Chondrocyte (in vitro differentiated cells): ENCODE data around the gene PCBD1. TPM values are rescaled to one million over a fixed set of nuclear protein-coding genes. Genes with fewer than 3 reads are reported as not detected.

Experiments
- DNase-seq: peaks from one replicate; pipeline ENCODE4 v3.0.0; 2021; ENCODE audit warnings: mixed read lengths, low spot score
- H3K27ac Mint-ChIP-seq: one replicate; pipeline ENCODE4 v1.8.0; 2021; ENCODE audit warnings: mild to moderate bottlenecking, moderate library complexity, mixed read lengths; ENCODE audit not compliant: unreplicated experiment
- H3K27me3 Mint-ChIP-seq: 2 replicates; pipeline ENCODE4 v1.8.0; 2021; ENCODE audit warnings: low read depth, mixed read lengths
- H3K36me3 Mint-ChIP-seq: 2 replicates; pipeline ENCODE4 v1.8.0; 2021; ENCODE audit warnings: low read depth, mixed read lengths
- H3K4me1 Mint-ChIP-seq: 2 replicates; pipeline ENCODE4 v1.8.0; 2021; ENCODE audit warnings: low read depth, mild to moderate bottlenecking, mixed read lengths
- H3K4me3 Mint-ChIP-seq: one replicate; pipeline ENCODE4 v1.8.0; 2021; ENCODE audit warnings: mild to moderate bottlenecking, moderate library complexity, mixed read lengths; ENCODE audit not compliant: unreplicated experiment
- H3K9me3 Mint-ChIP-seq: 2 replicates; pipeline ENCODE4 v1.8.0; 2021; ENCODE audit warnings: low read depth, mixed read lengths
- total RNA-seq: library from RNA; stranded (reverse); gene quantifications from 3 replicates; pipeline ENCODE4 v1.2.1, GENCODE V29; 2021
- TF ChIP-seq, protein P1 (sequence below): fragments of 200-600 bp; sonication (generic); IDR thresholded peaks from 2 replicates; pipeline ENCODE4 v1.5.0; 2021; ENCODE audit warnings: antibody characterized with exemption, mild to moderate bottlenecking, moderate library complexity

The PCBD1 gene
- total RNA-seq, 1 donor from 2014 or later, result 49.3 TPM

DNA sequence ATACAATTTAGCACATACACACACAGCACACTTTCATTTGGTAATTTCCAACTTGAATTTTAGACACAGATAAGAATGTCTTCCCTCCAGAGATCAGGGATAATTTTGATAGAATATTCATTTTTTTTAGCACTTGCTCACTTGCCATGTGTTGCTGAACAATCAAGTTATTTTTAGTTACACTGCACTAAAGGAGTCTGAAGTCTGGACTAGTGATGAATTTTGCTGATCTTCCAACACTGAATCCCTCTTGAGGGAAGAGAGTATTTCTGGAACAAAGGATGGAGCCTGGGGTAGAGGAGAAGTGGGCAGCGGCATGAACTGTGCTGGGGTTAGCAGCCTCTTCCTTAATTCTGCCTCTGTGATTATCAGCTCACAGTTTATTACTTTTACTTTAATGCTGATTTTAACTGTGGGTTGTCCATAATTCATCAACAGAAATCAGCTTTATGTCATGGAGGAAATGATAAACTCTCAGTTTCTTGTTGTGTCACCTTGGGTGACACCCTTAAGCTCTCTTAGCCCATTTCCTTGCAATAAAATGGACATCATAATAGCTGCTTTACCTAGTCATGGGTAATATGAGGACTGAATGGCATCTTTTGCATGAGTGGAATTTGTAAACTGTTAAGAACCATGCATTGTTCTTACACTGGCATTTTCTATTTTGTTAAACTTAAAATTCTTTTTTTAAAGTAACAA is 40.6 kb downstream of the PCBD1 start:
- Mint-ChIP-seq H3K4me3 (no peak overlapping the region), H3K9me3 (no peaks in the 10 kb centered on the region), H3K27me3 (no peaks in the 10 kb centered on the region), H3K36me3 (peaks cover 19% of the 10 kb centered on the region), H3K4me1 (peaks cover 41% of the 10 kb centered on the region), H3K27ac (peak overlapping the region; percentile 84)
- TF ChIP-seq, protein P1, sequence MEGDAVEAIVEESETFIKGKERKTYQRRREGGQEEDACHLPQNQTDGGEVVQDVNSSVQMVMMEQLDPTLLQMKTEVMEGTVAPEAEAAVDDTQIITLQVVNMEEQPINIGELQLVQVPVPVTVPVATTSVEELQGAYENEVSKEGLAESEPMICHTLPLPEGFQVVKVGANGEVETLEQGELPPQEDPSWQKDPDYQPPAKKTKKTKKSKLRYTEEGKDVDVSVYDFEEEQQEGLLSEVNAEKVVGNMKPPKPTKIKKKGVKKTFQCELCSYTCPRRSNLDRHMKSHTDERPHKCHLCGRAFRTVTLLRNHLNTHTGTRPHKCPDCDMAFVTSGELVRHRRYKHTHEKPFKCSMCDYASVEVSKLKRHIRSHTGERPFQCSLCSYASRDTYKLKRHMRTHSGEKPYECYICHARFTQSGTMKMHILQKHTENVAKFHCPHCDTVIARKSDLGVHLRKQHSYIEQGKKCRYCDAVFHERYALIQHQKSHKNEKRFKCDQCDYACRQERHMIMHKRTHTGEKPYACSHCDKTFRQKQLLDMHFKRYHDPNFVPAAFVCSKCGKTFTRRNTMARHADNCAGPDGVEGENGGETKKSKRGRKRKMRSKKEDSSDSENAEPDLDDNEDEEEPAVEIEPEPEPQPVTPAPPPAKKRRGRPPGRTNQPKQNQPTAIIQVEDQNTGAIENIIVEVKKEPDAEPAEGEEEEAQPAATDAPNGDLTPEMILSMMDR, result no peak
- no peak for DNase-seq

DNA sequence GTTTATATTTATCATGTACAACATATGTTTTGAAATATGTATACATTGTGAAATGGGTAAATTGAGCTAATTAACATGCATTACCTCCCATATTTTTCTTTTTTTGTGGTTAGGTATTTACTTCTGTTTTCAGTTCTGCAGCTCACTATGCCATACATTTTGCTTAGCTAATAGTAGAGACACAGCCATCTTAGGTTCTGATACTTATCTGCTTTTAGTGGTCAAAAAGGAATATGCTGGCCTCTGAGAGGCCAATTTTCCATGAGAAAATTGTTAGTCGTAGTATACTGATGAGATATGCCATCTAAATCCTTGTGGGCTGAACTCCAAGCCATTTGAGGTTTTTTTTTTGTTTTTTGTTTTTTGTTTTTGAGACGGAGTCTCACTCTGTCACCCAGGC is 41.6 kb downstream of the PCBD1 start:
- DNase-seq, result no peak
- no peaks in the 10 kb centered on the region for H3K9me3 Mint-ChIP-seq
- H3K4me3 Mint-ChIP-seq, result no peak overlapping the region

DNA sequence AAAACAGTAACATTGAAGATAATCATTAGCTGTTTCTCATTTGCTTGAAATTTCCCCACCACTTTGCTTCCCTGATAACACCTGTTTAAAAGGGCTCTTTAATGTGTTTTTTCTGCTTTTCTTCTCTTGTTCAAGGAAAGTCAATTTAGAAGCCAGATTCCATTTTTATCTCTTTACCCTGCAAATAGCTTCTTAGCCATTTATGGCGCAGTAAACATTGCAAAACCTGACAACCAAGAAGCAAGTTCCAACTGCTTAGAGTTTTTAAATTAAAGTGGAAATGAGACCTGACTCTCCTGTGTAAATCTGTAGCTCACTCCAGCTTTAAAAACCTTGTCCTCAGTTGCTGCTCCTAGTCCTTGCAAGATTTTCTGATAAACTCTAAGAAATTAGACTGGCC is 42.5 kb downstream of the PCBD1 start:
- Mint-ChIP-seq H3K9me3 (no peaks in the 10 kb centered on the region), H3K36me3 (peaks cover 17% of the 10 kb centered on the region), H3K4me3 (no peak overlapping the region), H3K27ac (peak overlapping the region; percentile 15), H3K4me1 (peaks cover 41% of the 10 kb centered on the region), H3K27me3 (no peaks in the 10 kb centered on the region)
- no peak for DNase-seq
- TF ChIP-seq, protein P1, result no peak

More for the DNA sequence above, 41.6 kb downstream of the PCBD1 start:
- Mint-ChIP-seq H3K27me3 (no peaks in the 10 kb centered on the region), H3K27ac (no peak overlapping the region), H3K36me3 (peaks cover 18% of the 10 kb centered on the region), H3K4me1 (peaks cover 41% of the 10 kb centered on the region)
- TF ChIP-seq, protein P1, result no peak

DNA sequence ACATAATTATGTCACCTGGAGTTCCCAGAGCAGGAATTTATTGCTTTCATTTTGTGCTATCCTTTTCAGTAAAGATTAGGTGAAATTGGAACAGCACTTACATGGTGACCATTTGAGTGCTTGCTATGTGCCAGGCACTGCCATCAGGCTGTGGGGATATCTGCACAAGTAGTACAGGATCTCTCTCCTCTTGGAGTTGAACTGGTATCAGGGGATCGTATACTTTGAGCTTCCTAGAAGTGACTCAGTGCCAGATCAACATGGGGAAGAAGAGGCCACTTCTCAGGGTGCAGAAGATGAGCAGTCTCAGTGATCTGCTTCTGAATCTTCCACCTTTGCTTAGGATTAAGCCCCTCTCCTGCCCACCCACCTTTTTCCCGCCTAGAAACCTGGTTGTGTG is 43.1 kb downstream of the PCBD1 start:
- peaks cover 36% of the 10 kb centered on the region for H3K4me1 Mint-ChIP-seq
- H3K9me3 Mint-ChIP-seq, result no peaks in the 10 kb centered on the region
- no peaks in the 10 kb centered on the region for H3K27me3 Mint-ChIP-seq
- TF ChIP-seq, protein P1, result no peak
- H3K4me3 Mint-ChIP-seq, result no peak overlapping the region
- no peak for DNase-seq
- H3K36me3 Mint-ChIP-seq, result peaks cover 17% of the 10 kb centered on the region
- H3K27ac Mint-ChIP-seq, result no peak overlapping the region

DNA sequence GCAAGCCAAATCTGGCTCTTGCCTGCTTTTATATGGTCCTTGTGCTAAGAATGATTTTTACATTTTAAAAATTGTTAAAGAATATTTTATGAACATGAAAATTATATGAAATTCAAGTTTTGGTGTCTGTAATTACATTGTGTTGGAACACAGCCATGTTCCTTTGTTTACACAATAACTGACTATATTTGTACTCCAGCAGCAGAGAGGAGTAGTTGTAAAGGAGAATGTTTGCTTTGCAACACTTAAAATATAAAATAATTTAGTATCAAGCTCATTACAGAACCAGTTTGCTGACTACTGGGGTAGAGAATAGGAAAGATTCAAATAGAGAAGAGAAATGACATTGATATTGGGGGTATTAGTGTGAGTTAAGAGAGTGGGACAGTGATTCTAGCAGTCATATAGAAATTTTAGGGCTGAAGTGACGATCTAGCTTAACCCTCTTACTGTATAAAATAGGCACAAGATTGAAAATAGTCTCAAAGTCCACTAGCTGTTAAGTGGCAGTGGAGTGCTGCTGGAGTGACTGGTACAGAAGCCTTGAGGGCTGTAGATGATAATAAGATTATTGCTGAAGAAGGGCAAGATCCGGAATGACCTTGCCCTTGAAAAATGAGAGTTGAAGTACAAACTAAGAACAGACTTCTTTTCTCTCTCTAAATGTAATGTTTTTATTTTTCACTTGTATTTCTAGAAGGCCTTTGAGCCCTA is 44.4 kb downstream of the PCBD1 start:
- Mint-ChIP-seq H3K27me3 (no peaks in the 10 kb centered on the region), H3K4me3 (no peak overlapping the region), H3K27ac (no peak overlapping the region), H3K36me3 (peaks cover 17% of the 10 kb centered on the region), H3K4me1 (peaks cover 24% of the 10 kb centered on the region), H3K9me3 (no peaks in the 10 kb centered on the region)
- no peak for DNase-seq
- TF ChIP-seq, protein P1, result no peak
